Transverse colon (tissue), 4 donors: ENCODE results near the gene ZSWIM7. TPM values are rescaled to one million over a fixed set of nuclear protein-coding genes. Genes with fewer than 3 reads are reported as not detected.
"Not testable (repeated sequence)": the region's sequence is repeated elsewhere in the genome, so short reads cannot be mapped to it uniquely, and the experiment has no call there.

Source experiments
- DNase-seq: peaks from one replicate; pipeline ENCODE4 v3.0.0-alpha.2; 2019
- H3K27ac ChIP-seq, 4 donors: fragments of 200-600 bp; sonication (generic); 2 replicates each; pipeline ENCODE4 v1.5.1; 2016 to 2018; ENCODE audit warnings: inconsistent platforms in 4 of 4
- H3K27me3 ChIP-seq: fragments of 200-600 bp; sonication (generic); 2 replicates; pipeline ENCODE4 v1.5.1; 2017; ENCODE audit warnings: inconsistent platforms
- H3K36me3 ChIP-seq, 4 donors: fragments of 200-600 bp; sonication (generic); 2 replicates each; pipeline ENCODE4 v1.5.1; 2017 to 2019; ENCODE audit warnings: inconsistent platforms in 4 of 4
- H3K4me1 ChIP-seq, 4 donors: fragments of 200-600 bp; sonication (generic); 2 replicates each; pipeline ENCODE4 v1.5.1; 2017 to 2020; ENCODE audit warnings: inconsistent platforms in 4 of 4
- H3K4me3 ChIP-seq, 4 donors: fragments of 200-600 bp; sonication (generic); 1 replicate in 1 of 4; 2 replicates in 3 of 4; pipeline versions ENCODE4 v1.5.1 to v1.6.1; 2017 to 2019; ENCODE audit warnings: inconsistent platforms in 4 of 4
- H3K9me3 ChIP-seq, 2 donors: fragments of 200-600 bp; sonication (generic); 2 replicates each; pipeline ENCODE4 v1.5.1; 2017 to 2019; ENCODE audit warnings: inconsistent platforms in 2 of 2
- EP300 ChIP-seq: sonication (generic); formaldehyde crosslinking; IDR thresholded peaks from one replicate; pipeline ENCODE4 v1.6.1; 2017; ENCODE audit warnings: antibody characterized with exemption, low read depth
- POLR2A ChIP-seq: fragments of 450-650 bp; IDR thresholded peaks from one replicate; pipeline ENCODE4 v1.6.1; 2016; ENCODE audit warnings: antibody characterized with exemption, mild to moderate bottlenecking, moderate library complexity
- POLR2AphosphoS5 ChIP-seq, 3 donors: sonication (generic); formaldehyde crosslinking; IDR thresholded peaks; one replicate each; pipeline ENCODE4 v1.6.1; 2016; ENCODE audit warnings: antibody characterized with exemption in 3 of 3
- WGBS, 2 donors: methylation state at CpG; one replicate each; pipeline ENCODE4 v1.1.5; 2018; ENCODE audit warnings: low coverage in 1 of 2; 5-methylcytosine and 5-hydroxymethylcytosine counted together
- in situ Hi-C, 4 donors: fragments of 200-750 bp; cut with MboI; loops; one replicate each; pipeline versions ENCODE4 v1.15.0 to v1.15.1; 2017; ENCODE audit warnings: low sequenced_read_pairs in 3 of 4, low pct_ligation_motif_present in 1 of 4, low pct_unique_long_range_greater_than_20kb in 1 of 4
- intact Hi-C: fragments of 100-400 bp; cut with DNase I; formaldehyde crosslinking; loops from one replicate; pipeline ENCODE4 v1.15.1; 2023; ENCODE audit warnings: low total_unique reads
- total RNA-seq, 4 donors: library from RNA; depleted of rRNA; stranded (reverse); fragments of >200 nt; gene quantifications; one replicate each; pipeline ENCODE4 v1.1.0, GENCODE V29; 2016
- TF ChIP-seq, protein P1 (sequence below), 5 experiments: fragments of 200-600 bp in 3 of 5; fragments of 450-650 bp in 2 of 5; sonication (generic) in 3 of 5; IDR thresholded peaks; 1 replicate in 2 of 5; 2 replicates in 3 of 5; pipeline ENCODE4 v1.5.1; 2016 to 2017; ENCODE audit warnings: antibody characterized with exemption in 5 of 5, inconsistent platforms in 3 of 5, mild to moderate bottlenecking in 2 of 5, moderate library complexity in 1 of 5

ZSWIM7 gene
- total RNA-seq, 4 donors from 2014 or later: 3.6 to 19.5 (median 18.6) TPM

- DNase-seq: no peak
- H3K27ac ChIP-seq: peak overlapping the region; percentile 87 to 89 (median 89)
- no peaks in the 10 kb centered on the region for H3K36me3 ChIP-seq
- peak overlapping the region; percentile 35 to 76 (median 60) for H3K4me3 ChIP-seq
- intact Hi-C loops: no loop called here
- H3K9me3 ChIP-seq: no peaks in the 10 kb centered on the region
- peaks cover 0 to 45% (median 44%) of the 10 kb centered on the region in 4 donors for H3K4me1 ChIP-seq
- TF ChIP-seq POLR2A: no peak
- TF ChIP-seq, protein P1, sequence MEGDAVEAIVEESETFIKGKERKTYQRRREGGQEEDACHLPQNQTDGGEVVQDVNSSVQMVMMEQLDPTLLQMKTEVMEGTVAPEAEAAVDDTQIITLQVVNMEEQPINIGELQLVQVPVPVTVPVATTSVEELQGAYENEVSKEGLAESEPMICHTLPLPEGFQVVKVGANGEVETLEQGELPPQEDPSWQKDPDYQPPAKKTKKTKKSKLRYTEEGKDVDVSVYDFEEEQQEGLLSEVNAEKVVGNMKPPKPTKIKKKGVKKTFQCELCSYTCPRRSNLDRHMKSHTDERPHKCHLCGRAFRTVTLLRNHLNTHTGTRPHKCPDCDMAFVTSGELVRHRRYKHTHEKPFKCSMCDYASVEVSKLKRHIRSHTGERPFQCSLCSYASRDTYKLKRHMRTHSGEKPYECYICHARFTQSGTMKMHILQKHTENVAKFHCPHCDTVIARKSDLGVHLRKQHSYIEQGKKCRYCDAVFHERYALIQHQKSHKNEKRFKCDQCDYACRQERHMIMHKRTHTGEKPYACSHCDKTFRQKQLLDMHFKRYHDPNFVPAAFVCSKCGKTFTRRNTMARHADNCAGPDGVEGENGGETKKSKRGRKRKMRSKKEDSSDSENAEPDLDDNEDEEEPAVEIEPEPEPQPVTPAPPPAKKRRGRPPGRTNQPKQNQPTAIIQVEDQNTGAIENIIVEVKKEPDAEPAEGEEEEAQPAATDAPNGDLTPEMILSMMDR (IDR thresholded peaks at IDR 0.05): no peak
- TF ChIP-seq EP300: no peak
- in situ Hi-C loops: loop anchor here in 3 of 4 donors (10.0 to 25.0 kb wide), 2 partner anchors 51 to 107 kb away; partner anchors contain the start of genes TTC19 (in 2 of the 3) and ZSWIM7 (in 2 of the 3)
- peaks cover 10% of the 10 kb centered on the region for H3K27me3 ChIP-seq
- WGBS, 2 donors: 29 to 68% methylated on average over 10 to 28 of the region's 40 CpGs
These were observed 55.3 kb downstream of the ZSWIM7 start for GRCh38 chr17:15943971-15944758.

DNA sequence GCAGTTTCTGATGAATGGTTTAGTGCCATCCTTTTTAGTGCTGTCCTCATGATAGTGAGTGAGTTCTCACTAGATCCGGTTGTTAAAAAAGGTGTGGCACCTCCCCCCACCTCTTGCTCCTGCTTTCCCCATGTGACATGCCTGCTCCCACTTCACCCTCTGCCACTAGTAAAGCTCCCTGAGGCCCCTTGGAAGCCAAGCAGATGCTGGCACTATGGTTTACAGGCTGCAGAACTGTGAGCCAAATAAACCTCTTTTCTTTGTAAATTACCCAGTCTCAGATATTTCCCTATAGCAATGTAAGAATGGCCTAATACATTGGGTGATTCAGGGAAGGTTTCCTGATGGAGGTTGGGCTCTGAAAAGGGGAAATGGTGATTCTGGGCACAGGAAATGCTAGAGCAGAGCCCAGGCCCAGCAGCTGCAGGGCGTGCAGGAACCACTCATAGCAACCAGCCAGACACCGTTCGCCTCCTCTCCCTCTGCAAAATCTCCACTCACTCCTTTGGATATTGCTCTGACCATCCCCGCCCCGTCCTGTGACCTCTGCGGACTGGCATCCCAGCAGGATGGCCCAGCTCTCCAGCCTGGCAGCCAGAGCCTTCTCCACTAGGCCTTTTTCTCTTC lies 57.2 kb downstream of the ZSWIM7 start:
- in situ Hi-C loops (loop anchor here in 3 of 4 donors (10.0 to 25.0 kb wide), 2 partner anchors 52 to 105 kb away; partner anchors contain the start of genes TTC19 (in 2 of the 3) and ZSWIM7 (in 2 of the 3)), intact Hi-C loops (no loop called here)
- H3K27ac ChIP-seq: no peak overlapping the region
- TF ChIP-seq POLR2A: no peak
- TF ChIP-seq, protein P1 (IDR thresholded peaks at IDR 0.05): no peak
- TF ChIP-seq POLR2AphosphoS5 (IDR thresholded peaks at IDR 0.05): no peak
- TF ChIP-seq EP300: no peak
- no peaks in the 10 kb centered on the region for H3K36me3 ChIP-seq
- peaks cover 10% of the 10 kb centered on the region for H3K27me3 ChIP-seq
- DNase-seq: no peak
- H3K4me1 ChIP-seq: peaks cover 0 to 30% (median 28%) of the 10 kb centered on the region in 4 donors
- no peak overlapping the region for H3K4me3 ChIP-seq
- no peaks in the 10 kb centered on the region for H3K9me3 ChIP-seq
- WGBS, 2 donors: 80 to 92% methylated on average over 1 to 7 of the region's 7 CpGs

- in situ Hi-C loops: loop anchor here in 3 of 4 donors (10.0 to 25.0 kb wide), 2 partner anchors 53 to 104 kb away; partner anchors contain the start of genes TTC19 (in 2 of the 3) and ZSWIM7 (in 2 of the 3)
These were observed 57.7 kb downstream of the ZSWIM7 start for GRCh38 chr17:15941781-15942180.

DNA sequence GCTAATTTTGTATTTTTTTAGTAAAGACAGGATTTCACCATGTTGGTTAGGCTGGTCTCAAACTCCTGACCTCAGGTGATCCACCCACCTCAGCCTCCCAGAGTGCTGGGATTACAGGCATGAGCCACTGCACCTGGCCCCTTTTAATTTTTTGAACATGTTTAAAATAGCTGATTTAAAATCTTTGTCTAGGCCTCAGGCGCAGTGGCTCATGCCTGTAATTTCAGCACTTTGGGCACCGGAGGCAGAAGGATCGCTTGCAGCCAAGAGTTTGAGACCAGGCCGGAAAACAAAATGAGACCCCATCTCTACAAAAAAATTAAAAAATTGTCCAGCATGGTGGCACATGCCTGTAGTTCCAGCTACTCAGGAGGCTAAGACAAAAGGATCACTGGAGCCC lies 63.0 kb downstream of the ZSWIM7 start:
- in situ Hi-C loops: loop anchor here in 2 of 4 donors (25.0 kb wide), 1 partner anchor 99 kb away; no protein-coding TSS in a partner anchor

More at GRCh38 chr17:15941781-15942180, 57.7 kb downstream of the ZSWIM7 start:
- no peak for DNase-seq
- Histone ChIP-seq H3K9me3 (no peaks in the 10 kb centered on the region), H3K4me1 (peaks cover 0 to 24% (median 23%) of the 10 kb centered on the region in 4 donors), H3K4me3 (no peak overlapping the region), H3K27ac (no peak overlapping the region), H3K36me3 (no peaks in the 10 kb centered on the region), H3K27me3 (peaks cover 10% of the 10 kb centered on the region)
- intact Hi-C loops: no loop called here
- TF ChIP-seq, protein P1 (IDR thresholded peaks at IDR 0.05): no peak
- WGBS, 2 donors: 78 to 96% methylated on average over 4 to 7 of the region's 7 CpGs

More for the DNA sequence above, 63.0 kb downstream of the ZSWIM7 start:
- DNase-seq, intact Hi-C loops, H3K9me3 ChIP-seq, H3K27ac ChIP-seq, H3K4me1 ChIP-seq, H3K27me3 ChIP-seq, H3K4me3 ChIP-seq, H3K36me3 ChIP-seq: not testable (repeated sequence)
- 93 to 96% methylated on average over 3 to 4 of the region's 4 CpGs for WGBS, 2 donors
